Fibroblast of lung (primary cell): Measurements from ENCODE around the gene TKT. TPM values are rescaled to one million over a fixed set of nuclear protein-coding genes. Genes with fewer than 3 reads are reported as not detected.
"Not testable (repeated sequence)": the region's sequence is repeated elsewhere in the genome, so short reads cannot be mapped to it uniquely, and the experiment has no call there.

Experiments used
- DNase-seq, 2 donors: peaks; one replicate each; pipeline versions ENCODE4 v3.0.0 to v3.0.0-alpha.2; 2010; ENCODE audit warnings: low read depth in 2 of 2
- H2AFZ ChIP-seq: 2 replicates; pipeline ENCODE4 v1.5.1; 2012; ENCODE audit warnings: low read length, control low read depth, inconsistent platforms
- H3K27ac ChIP-seq: 2 replicates; pipeline ENCODE4 v1.5.1; 2011; ENCODE audit warnings: low read length, control low read depth; ENCODE audit not compliant: insufficient read depth
- H3K27me3 ChIP-seq: 2 replicates; pipeline ENCODE4 v1.5.1; 2011; ENCODE audit warnings: mild to moderate bottlenecking, low read length; ENCODE audit not compliant: control insufficient read depth, insufficient read depth
- H3K36me3 ChIP-seq: 2 replicates; pipeline ENCODE4 v1.5.1; 2011; ENCODE audit warnings: low read length; ENCODE audit not compliant: control insufficient read depth, insufficient read depth
- H3K4me1 ChIP-seq: 2 replicates; pipeline ENCODE4 v1.5.1; 2011; ENCODE audit warnings: low read length; ENCODE audit not compliant: control insufficient read depth, insufficient read depth; ENCODE audit errors: extremely low read depth
- H3K4me2 ChIP-seq: 2 replicates; pipeline ENCODE4 v1.5.1; 2011; ENCODE audit warnings: low read length, control low read depth; ENCODE audit not compliant: insufficient read depth; ENCODE audit errors: extremely low read depth
- H3K4me3 ChIP-seq, 4 experiments: fragments of 200-600 bp in 1 of 4; sonication (generic) in 1 of 4; replicated peaks in 1 of 4; 2 replicates each; pipeline ENCODE4 v1.5.1; 2011 to 2016; ENCODE audit warnings: low read length in 4 of 4, low read depth in 3 of 4, mild to moderate bottlenecking in 3 of 4, control low read depth in 2 of 4, inconsistent platforms in 1 of 4, mixed read lengths in 1 of 4; ENCODE audit not compliant: insufficient read depth in 1 of 4; ENCODE audit errors: control extremely low read depth in 1 of 4
- H3K79me2 ChIP-seq: 2 replicates; pipeline ENCODE4 v1.5.1; 2012; ENCODE audit warnings: mild to moderate bottlenecking, low read length, inconsistent platforms; ENCODE audit not compliant: control insufficient read depth, insufficient read depth
- H3K9ac ChIP-seq: 2 replicates; pipeline ENCODE4 v1.5.1; 2011; ENCODE audit warnings: mild to moderate bottlenecking, low read length, control low read depth; ENCODE audit not compliant: insufficient read depth
- H3K9me3 ChIP-seq: 2 replicates; pipeline ENCODE4 v1.5.1; 2012; ENCODE audit warnings: low read depth, low read length; ENCODE audit not compliant: control insufficient read depth, insufficient read depth
- H4K20me1 ChIP-seq: 2 replicates; pipeline ENCODE4 v1.5.1; 2011; ENCODE audit warnings: low read length; ENCODE audit not compliant: control insufficient read depth, insufficient read depth; ENCODE audit errors: extremely low read depth
- EZH2 ChIP-seq: IDR thresholded peaks from 2 replicates; pipeline ENCODE4 v1.5.1; 2012; ENCODE audit warnings: low read length, control low read depth, mild to moderate bottlenecking; ENCODE audit errors: missing control alignments
- polyA plus RNA-seq, 2 donors: library from polyadenylated mRNA; depleted of rRNA in 1 of 2; stranded (reverse) in 1 of 2; unstranded in 1 of 2; fragments of >200 nt; gene quantifications; 2 replicates each; pipeline ENCODE4 v1.2.1, GENCODE V29; 2011 to 2012; ENCODE audit warnings: missing spikeins in 1 of 2
- total RNA-seq: library from RNA; depleted of rRNA; stranded (reverse); fragments of >200 nt; gene quantifications from 2 replicates; pipeline ENCODE4 v1.2.1, GENCODE V29; 2014
- TF ChIP-seq, protein P1 (sequence below), 2 donors: IDR thresholded peaks in 1 of 2; conservative IDR thresholded peaks in 1 of 2; 1 replicate in 1 of 2; 2 replicates in 1 of 2; pipeline ENCODE4 v1.5.1; 2011 to 2012; ENCODE audit warnings: low read length in 2 of 2, control low read depth in 1 of 2, inconsistent platforms in 1 of 2, low read depth in 1 of 2, mild to moderate bottlenecking in 1 of 2

The TKT gene
- total and polyA plus RNA-seq, 2 donors (not counting 1 experiment from before 2014, with no cell fraction given) = 163 to 810 TPM

DNA sequence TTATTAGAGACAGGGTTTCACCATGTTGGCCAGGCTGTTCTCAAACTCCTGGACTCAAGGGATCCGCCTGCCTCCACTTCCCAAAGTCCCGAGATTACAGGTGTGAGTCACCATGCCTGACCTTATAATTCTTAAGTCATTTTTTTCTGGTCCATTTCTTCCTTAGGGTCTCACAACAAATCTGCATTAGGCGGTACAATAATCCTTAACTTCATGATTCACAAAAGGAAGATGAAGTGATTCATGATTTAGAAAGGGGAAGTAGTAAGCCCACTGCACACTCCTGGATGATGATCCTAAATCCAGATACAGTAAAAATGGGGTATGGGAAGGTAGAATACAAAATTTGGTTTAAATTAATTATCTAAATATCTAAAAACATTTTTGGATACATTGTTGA lies 45.0 kb upstream of the TKT start:
- no peak overlapping the region for H3K9ac ChIP-seq
- peaks cover 5% of the 10 kb centered on the region for H3K36me3 ChIP-seq
- no peak for DNase-seq
- no peak overlapping the region for H3K4me2 ChIP-seq
- no peaks in the 10 kb centered on the region for H3K4me1 ChIP-seq
- H3K9me3 ChIP-seq = no peaks in the 10 kb centered on the region
- no peaks in the 10 kb centered on the region for H3K79me2 ChIP-seq
- H3K27ac ChIP-seq = no peak overlapping the region
- no peak overlapping the region for H2AFZ ChIP-seq
- no peaks in the 10 kb centered on the region for H3K27me3 ChIP-seq
- H4K20me1 ChIP-seq = no peaks in the 10 kb centered on the region
- H3K4me3 ChIP-seq = no peak overlapping the region
- TF ChIP-seq, protein P1, sequence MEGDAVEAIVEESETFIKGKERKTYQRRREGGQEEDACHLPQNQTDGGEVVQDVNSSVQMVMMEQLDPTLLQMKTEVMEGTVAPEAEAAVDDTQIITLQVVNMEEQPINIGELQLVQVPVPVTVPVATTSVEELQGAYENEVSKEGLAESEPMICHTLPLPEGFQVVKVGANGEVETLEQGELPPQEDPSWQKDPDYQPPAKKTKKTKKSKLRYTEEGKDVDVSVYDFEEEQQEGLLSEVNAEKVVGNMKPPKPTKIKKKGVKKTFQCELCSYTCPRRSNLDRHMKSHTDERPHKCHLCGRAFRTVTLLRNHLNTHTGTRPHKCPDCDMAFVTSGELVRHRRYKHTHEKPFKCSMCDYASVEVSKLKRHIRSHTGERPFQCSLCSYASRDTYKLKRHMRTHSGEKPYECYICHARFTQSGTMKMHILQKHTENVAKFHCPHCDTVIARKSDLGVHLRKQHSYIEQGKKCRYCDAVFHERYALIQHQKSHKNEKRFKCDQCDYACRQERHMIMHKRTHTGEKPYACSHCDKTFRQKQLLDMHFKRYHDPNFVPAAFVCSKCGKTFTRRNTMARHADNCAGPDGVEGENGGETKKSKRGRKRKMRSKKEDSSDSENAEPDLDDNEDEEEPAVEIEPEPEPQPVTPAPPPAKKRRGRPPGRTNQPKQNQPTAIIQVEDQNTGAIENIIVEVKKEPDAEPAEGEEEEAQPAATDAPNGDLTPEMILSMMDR (conservative IDR thresholded peaks at IDR 0.05 in 1 of 2, IDR thresholded peaks at IDR 0.05 in 1 of 2; ENCODE audit: low read depth in 1 of 2, low read length in 2 of 2) = no peak
- no peak for TF ChIP-seq EZH2

DNA sequence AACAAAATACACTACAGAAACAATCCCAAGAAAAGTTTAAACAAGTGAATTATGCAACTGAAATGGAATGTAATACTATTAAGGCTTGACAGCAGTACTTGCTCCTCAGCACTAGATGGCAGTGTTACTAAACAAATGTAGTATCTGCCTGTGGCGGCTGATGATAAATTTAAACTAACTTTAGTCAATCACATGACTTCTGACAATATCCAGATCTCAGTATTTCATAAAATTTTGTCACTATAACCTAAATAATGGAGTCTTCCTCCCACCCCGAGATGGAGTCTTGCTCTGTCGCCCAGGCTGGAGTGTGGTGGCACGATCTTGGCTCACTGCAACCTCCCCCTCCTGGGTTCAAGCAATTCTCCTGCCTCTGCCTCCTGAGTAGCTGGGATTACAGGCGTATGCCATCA lies 43.8 kb upstream of the TKT start:
- not testable (repeated sequence) for H3K9me3 ChIP-seq, H3K4me2 ChIP-seq, H3K9ac ChIP-seq, H2AFZ ChIP-seq, H4K20me1 ChIP-seq, H3K4me3 ChIP-seq, H3K27ac ChIP-seq, H3K79me2 ChIP-seq, H3K27me3 ChIP-seq, H3K4me1 ChIP-seq, H3K36me3 ChIP-seq
- TF ChIP-seq, protein P1 (conservative IDR thresholded peaks at IDR 0.05 in 1 of 2, IDR thresholded peaks at IDR 0.05 in 1 of 2; ENCODE audit: low read depth in 1 of 2, low read length in 2 of 2) = peak; percentile 69 to 89
- peak; percentile 56 to 73 for DNase-seq

DNA sequence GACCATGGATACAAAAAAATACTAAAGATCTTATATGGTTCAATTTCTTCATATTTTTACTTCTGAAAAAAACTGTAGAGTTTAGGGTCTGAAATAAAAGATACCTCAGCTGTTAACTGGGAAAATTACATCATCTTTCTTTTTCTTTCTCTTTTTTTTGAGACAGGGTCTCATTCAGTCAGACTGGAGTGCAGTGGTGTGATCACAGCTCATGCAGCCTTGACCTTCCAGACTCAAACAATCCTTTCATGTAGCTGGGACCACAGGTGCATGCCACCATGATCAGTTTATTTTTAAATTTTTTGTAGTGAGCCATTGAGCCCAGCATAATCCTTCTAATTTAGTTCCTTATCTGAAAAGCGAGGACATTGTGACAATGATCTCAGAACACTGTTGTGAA lies 39.6 kb upstream of the TKT start:
- Histone ChIP-seq H3K36me3 (peaks cover 5% of the 10 kb centered on the region), H3K79me2 (no peaks in the 10 kb centered on the region), H4K20me1 (no peaks in the 10 kb centered on the region), H3K4me3 (no peak overlapping the region), H2AFZ (no peak overlapping the region), H3K27ac (no peak overlapping the region), H3K4me1 (no peaks in the 10 kb centered on the region), H3K4me2 (no peak overlapping the region), H3K9ac (no peak overlapping the region), H3K9me3 (no peaks in the 10 kb centered on the region), H3K27me3 (no peaks in the 10 kb centered on the region)
- TF ChIP-seq, protein P1 (conservative IDR thresholded peaks at IDR 0.05 in 1 of 2, IDR thresholded peaks at IDR 0.05 in 1 of 2; ENCODE audit: low read depth in 1 of 2, low read length in 2 of 2) = no peak
- TF ChIP-seq EZH2 = no peak
- no peak for DNase-seq
